ENCODE measurements around the gene SPIRE1.

SPIRE1 gene

GRCh38 chr18:12423820-12424219, 234.1 kb downstream of the SPIRE1 start:
- TF ChIP-seq CTCF (conservative IDR thresholded peaks at IDR 0.05; ENCODE audit: low read depth, low read length), result no peak
- no peak overlapping the region for H3K4me3 ChIP-seq (ENCODE audit: low read depth, low read length)
- no peak for DNase-seq (ENCODE audit: low read depth)

DNA sequence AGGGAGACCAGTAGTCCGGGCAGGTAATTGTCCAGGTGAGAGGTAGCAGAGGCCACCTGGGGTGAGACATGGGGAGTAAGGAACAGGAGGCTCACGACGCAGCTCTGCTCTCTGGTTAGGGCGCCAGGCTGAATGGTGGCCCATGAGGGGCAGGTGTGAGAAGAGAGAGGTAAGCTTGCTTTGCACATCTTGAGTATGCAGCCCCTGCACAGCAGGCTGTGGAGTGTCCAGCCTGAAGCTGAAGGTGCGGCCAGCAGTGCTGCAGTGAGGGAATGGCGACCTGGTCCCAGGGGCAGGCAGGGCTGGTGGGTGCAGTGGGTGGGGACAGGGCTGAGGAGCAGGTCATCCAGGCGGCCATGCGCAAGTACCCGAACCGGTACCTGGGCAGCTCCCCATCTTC, 234.5 kb downstream of the SPIRE1 start:
- no peak for DNase-seq (ENCODE audit: low read depth)
- no peak for TF ChIP-seq CTCF (conservative IDR thresholded peaks at IDR 0.05; ENCODE audit: low read depth, low read length)
- no peak overlapping the region for H3K4me3 ChIP-seq (ENCODE audit: low read depth, low read length)

GRCh38 chr18:12422936-12423335, 235.0 kb downstream of the SPIRE1 start:
- no peak for DNase-seq (ENCODE audit: low read depth)
- peak; percentile 14 for TF ChIP-seq CTCF (conservative IDR thresholded peaks at IDR 0.05; ENCODE audit: low read depth, low read length)
- H3K4me3 ChIP-seq (ENCODE audit: low read depth, low read length), result no peak overlapping the region

DNA sequence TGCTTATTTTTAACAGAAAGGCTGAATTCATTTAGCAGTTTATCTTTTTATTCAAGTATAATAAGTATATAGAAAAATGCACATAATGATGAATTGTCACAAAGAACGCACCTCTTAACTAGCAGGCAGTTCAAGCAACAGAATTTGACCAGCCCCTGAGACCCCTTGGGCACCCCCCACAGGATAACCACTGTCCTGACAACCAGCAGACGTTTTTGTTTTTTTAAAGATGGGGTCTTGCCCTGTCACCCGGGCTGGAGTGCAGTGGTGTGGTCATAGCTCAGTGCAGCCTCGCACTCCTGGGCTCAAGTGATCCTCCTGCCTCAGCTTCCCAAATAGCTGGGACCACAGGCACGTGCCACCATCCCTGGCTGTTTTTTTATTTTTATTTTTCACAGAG, 236.2 kb downstream of the SPIRE1 start:
- TF ChIP-seq CTCF (conservative IDR thresholded peaks at IDR 0.05; ENCODE audit: low read depth, low read length), result no peak
- no peak overlapping the region for H3K4me3 ChIP-seq (ENCODE audit: low read depth, low read length)
- no peak for DNase-seq (ENCODE audit: low read depth)

DNA sequence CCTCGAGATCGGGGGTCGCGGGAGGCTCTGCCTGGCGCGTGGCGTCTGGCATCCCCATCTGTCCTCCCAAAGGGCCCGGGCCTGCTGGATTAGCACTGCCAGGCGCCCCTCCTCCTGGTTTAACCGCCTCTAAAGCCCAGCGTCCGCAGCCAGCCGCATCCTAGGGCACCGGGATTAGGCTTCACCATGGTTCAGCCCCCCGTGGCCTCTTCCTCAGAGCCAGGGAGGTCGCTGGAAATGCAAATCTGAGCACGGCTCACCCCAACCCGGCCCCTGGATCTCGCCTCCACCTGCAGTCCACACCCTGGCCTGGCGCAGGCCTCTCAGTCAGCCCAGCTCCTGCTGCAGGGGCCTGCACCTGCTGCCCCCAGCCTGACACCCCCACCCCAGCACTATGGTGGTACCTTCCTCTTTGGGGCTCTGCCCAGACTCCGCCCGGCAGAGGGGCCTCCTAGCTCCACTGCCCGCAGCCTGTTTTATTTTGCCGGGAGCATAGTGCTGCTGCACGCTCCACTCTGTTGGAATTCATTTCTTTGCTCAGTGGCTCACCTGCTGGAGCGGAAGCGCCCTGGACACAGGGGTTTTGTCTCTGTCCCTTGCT, 237.0 kb downstream of the SPIRE1 start:
- no peak for DNase-seq (ENCODE audit: low read depth)
- peak overlapping the region; percentile 32 for H3K4me3 ChIP-seq (ENCODE audit: low read depth, low read length)
- no peak for TF ChIP-seq CTCF (conservative IDR thresholded peaks at IDR 0.05; ENCODE audit: low read depth, low read length)

GRCh38 chr18:12417687-12418086, 240.2 kb downstream of the SPIRE1 start:
- no peak for TF ChIP-seq CTCF (conservative IDR thresholded peaks at IDR 0.05; ENCODE audit: low read depth, low read length)
- DNase-seq (ENCODE audit: low read depth), result no peak
- no peak overlapping the region for H3K4me3 ChIP-seq (ENCODE audit: low read depth, low read length)

DNA sequence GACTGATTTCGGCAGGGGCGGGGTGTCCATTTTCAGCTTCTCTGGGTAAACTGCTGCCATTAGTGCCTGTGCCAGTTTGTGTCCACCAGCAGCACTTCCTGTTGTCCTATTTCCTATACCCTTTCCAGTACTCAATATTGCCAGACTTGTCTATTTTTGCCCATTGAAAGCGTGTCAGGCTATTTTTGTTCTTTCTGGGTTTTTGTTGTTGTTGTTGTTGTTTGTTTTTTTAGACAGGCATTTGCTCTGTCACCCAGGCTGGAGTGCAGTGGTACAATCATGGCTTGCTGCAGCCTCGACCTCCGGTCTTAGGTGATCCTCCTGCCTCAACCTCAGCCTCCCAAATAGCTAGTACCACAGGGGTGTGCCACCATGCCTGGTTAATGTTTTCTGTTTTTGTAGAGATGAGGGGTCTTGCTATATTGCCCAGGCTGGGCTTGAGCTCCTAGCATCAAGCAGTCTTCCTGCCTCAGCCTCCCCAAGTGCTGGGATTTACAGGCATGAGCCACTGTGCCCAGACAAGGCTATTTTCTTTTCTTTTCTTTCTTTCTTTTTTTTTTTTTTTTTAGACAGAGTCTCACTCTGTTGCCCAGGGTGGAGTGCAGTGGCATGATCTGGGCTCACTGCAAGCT, 241.7 kb downstream of the SPIRE1 start:
- TF ChIP-seq CTCF (conservative IDR thresholded peaks at IDR 0.05; ENCODE audit: low read depth, low read length), result no peak
- H3K4me3 ChIP-seq (ENCODE audit: low read depth, low read length), result no peak overlapping the region

More for the DNA sequence above, 241.7 kb downstream of the SPIRE1 start:
- no peak for DNase-seq (ENCODE audit: low read depth)

Measured in choroid plexus epithelial cell (primary cell).